Astrocyte of the cerebellum (primary cell): ENCODE data around the gene EBF3.

Experiments used
- DNase-seq: peaks from one replicate; pipeline ENCODE4 v3.0.0-alpha.2; 2011; ENCODE audit warnings: low read depth
- H3K4me3 ChIP-seq: 2 replicates; pipeline ENCODE4 v1.5.1; 2011; ENCODE audit warnings: mild to moderate bottlenecking, low read depth, low read length, moderate library complexity
- CTCF ChIP-seq: IDR thresholded peaks from 2 replicates; pipeline ENCODE4 v1.5.1; 2012; ENCODE audit warnings: low read length, low read depth, moderate library complexity, mild to moderate bottlenecking; ENCODE audit errors: missing control alignments
- in situ Hi-C: cut with HindIII; loops from 2 replicates; pipeline ENCODE4 v1.10.0; 2017; ENCODE audit warnings: low sequenced_read_pairs

Gene EBF3

GRCh38 chr10:129932182-129932581, 31.9 kb downstream of the EBF3 start:
- TF ChIP-seq CTCF, result no peak
- in situ Hi-C loops, result no loop called here
- DNase-seq, result no peak
- H3K4me3 ChIP-seq, result no peak overlapping the region

- no peak overlapping the region for H3K4me3 ChIP-seq
- TF ChIP-seq CTCF, result no peak
- no peak for DNase-seq
- in situ Hi-C loops, result no loop called here
Measured at GRCh38 chr10:129929343-129930292, 34.5 kb downstream of the EBF3 start.

GRCh38 chr10:129927351-129928120, 36.5 kb downstream of the EBF3 start:
- H3K4me3 ChIP-seq, result no peak overlapping the region
- DNase-seq, result no peak
- in situ Hi-C loops, result no loop called here
- no peak for TF ChIP-seq CTCF

GRCh38 chr10:129926066-129927055, 37.7 kb downstream of the EBF3 start:
- in situ Hi-C loops, result no loop called here
- TF ChIP-seq CTCF, result no peak
- no peak for DNase-seq
- H3K4me3 ChIP-seq, result no peak overlapping the region

GRCh38 chr10:129924375-129925085, 39.5 kb downstream of the EBF3 start:
- no peak overlapping the region for H3K4me3 ChIP-seq
- DNase-seq, result no peak
- in situ Hi-C loops, result no loop called here
- TF ChIP-seq CTCF, result no peak
